Naive thymus-derived CD4-positive, alpha-beta T cell (primary cell): Measurements from ENCODE around the gene SLC7A6OS. TPM values are rescaled to one million over a fixed set of nuclear protein-coding genes. Genes with fewer than 3 reads are reported as not detected.
A peak's percentile ranks its signal among the peaks of the same experiment; 100 is the strongest.

Source experiments
- ATAC-seq: fragments of 150-1000 bp; cut with Tn5 transposase; 2 replicates; pipeline ENCODE4 v1.10.0; 2021; ENCODE audit warnings: mild to moderate bottlenecking, moderate library complexity
- CTCF ChIA-PET: fragments of 350-600 bp; sonication (Branson Sonifier 250); formaldehyde crosslinking; loops from one replicate; lab custom pipeline; 2021; ENCODE audit warnings: antibody characterized with exemption; lab: Charles Lee
- POLR2A ChIA-PET: fragments of 350-600 bp; sonication (Branson Sonifier 250); formaldehyde crosslinking; loops from one replicate; lab custom pipeline; 2021; ENCODE audit warnings: antibody characterized with exemption, inconsistent platforms; lab: Charles Lee
- DNase-seq, 9 donors: peaks; one replicate each; pipeline versions ENCODE4 v3.0.0 to v3.0.0-alpha.2; 2020 to 2022; ENCODE audit warnings: mixed read lengths in 1 of 9
- H3K27ac ChIP-seq: one replicate; pipeline ENCODE4 v1.7.0; 2013; ENCODE audit warnings: mild to moderate bottlenecking, low read depth, low read length, moderate library complexity
- H3K27me3 ChIP-seq, 2 donors: one replicate each; pipeline ENCODE4 v1.7.0; 2013; ENCODE audit warnings: low read length in 2 of 2, mild to moderate bottlenecking in 2 of 2, moderate library complexity in 2 of 2; ENCODE audit not compliant: control insufficient read depth in 2 of 2, insufficient read depth in 2 of 2
- H3K36me3 ChIP-seq, 3 experiments: 1 replicate in 2 of 3; 2 replicates in 1 of 3; pipeline ENCODE4 v1.7.0; 2013; ENCODE audit warnings: low read length in 3 of 3, mild to moderate bottlenecking in 3 of 3, moderate library complexity in 1 of 3; ENCODE audit not compliant: insufficient read depth in 3 of 3, control insufficient read depth in 2 of 3
- H3K4me1 ChIP-seq, 2 donors: one replicate each; pipeline ENCODE4 v1.7.0; 2013; ENCODE audit warnings: low read length in 2 of 2, mild to moderate bottlenecking in 2 of 2, moderate library complexity in 1 of 2; ENCODE audit not compliant: control insufficient read depth in 2 of 2, insufficient read depth in 2 of 2
- H3K4me3 ChIP-seq: 2 replicates; pipeline ENCODE4 v1.7.0; 2013; ENCODE audit warnings: mild to moderate bottlenecking, low read length
- H3K9me3 ChIP-seq, 3 experiments: 1 replicate in 2 of 3; 2 replicates in 1 of 3; pipeline ENCODE4 v1.7.0; 2013; ENCODE audit warnings: low read length in 3 of 3; ENCODE audit not compliant: control insufficient read depth in 2 of 3
- H3K27ac Mint-ChIP-seq, 9 donors: one replicate each; pipeline ENCODE4 v1.8.0; 2020 to 2022; ENCODE audit warnings: mixed read lengths in 9 of 9, mild to moderate bottlenecking in 8 of 9, moderate library complexity in 5 of 9, inconsistent platforms in 2 of 9
- H3K27me3 Mint-ChIP-seq, 5 donors: one replicate each; pipeline ENCODE4 v1.8.0; 2021 to 2022; ENCODE audit warnings: mixed read lengths in 5 of 5, mild to moderate bottlenecking in 1 of 5
- H3K36me3 Mint-ChIP-seq, 5 donors: one replicate each; pipeline ENCODE4 v1.8.0; 2020 to 2022; ENCODE audit warnings: mixed read lengths in 5 of 5, mild to moderate bottlenecking in 3 of 5, inconsistent platforms in 1 of 5
- H3K4me1 Mint-ChIP-seq, 7 donors: one replicate each; pipeline ENCODE4 v1.8.0; 2020 to 2022; ENCODE audit warnings: mixed read lengths in 7 of 7, mild to moderate bottlenecking in 3 of 7, inconsistent platforms in 1 of 7
- H3K4me3 Mint-ChIP-seq, 10 donors: one replicate each; pipeline ENCODE4 v1.8.0; 2020 to 2022; ENCODE audit warnings: mild to moderate bottlenecking in 10 of 10, mixed read lengths in 10 of 10, moderate library complexity in 6 of 10, inconsistent platforms in 2 of 10
- H3K9me3 Mint-ChIP-seq, 11 donors: one replicate each; pipeline ENCODE4 v1.8.0; 2020 to 2022; ENCODE audit warnings: mixed read lengths in 11 of 11, mild to moderate bottlenecking in 4 of 11, inconsistent platforms in 1 of 11, moderate library complexity in 1 of 11
- intact Hi-C, 2 donors: fragments of 100-400 bp; cut with micrococcal nuclease; formaldehyde crosslinking; loops; one replicate each; pipeline ENCODE4 v1.15.1; 2023
- polyA plus RNA-seq, 2 donors: library from polyadenylated mRNA; unstranded; fragments of 300-500 nt; fragmentation: Illumina TruSeq; gene quantifications; one replicate each; pipeline ENCODE4 v1.2.3, GENCODE V29; 2021
- total RNA-seq, 6 experiments: library from RNA in 5 of 6; stranded (reverse) in 5 of 6; gene quantifications; 1 replicate in 5 of 6; 2 replicates in 1 of 6; pipeline ENCODE4 v1.2.3 and lab custom pipeline; 2021 to 2026

The SLC7A6OS gene
- total and polyA plus RNA-seq, 7 experiments from 2014 or later: 22.1 to 50.3 (median 34.8) TPM

DNA sequence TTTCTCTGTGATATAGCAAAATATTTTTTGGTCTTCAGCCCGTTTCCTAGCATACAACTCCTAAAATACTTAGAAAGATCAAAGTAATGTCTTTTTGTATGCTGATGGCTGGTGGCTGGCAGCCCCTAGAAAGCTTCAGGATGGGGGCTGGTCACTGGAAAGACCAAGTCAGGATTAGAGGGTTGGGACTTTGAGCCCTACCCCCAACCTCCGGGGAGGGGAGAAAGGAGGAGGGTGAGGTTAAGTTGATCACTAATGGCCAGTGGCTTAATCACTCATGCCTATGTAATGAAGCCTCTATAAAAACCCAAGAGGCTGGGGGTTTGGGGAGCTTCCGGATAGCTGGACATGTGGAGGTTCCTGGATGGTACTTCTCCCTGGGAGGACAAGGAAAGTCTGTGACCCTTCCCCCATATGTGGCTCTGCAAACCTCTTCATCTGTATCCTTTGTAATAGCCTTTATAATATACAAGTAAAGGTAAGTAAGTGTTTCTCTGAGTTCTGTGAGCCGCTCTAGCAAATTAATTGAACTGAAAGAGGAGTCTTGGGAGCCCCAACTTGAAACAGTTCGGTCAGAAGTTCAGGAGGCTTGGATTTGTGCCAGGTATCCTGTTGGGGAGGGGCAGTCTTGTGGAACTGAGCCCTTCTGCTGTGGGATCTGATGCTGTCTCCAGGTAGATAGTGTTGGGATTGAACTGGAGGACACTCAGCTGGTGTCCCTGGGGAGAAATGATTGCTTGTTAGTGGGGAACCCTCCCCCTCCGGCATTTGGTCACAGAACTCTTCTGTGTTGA lies 42.9 kb downstream of the SLC7A6OS start:
- Histone ChIP-seq H3K9me3 (no peaks in the 10 kb centered on the region), H3K27me3 (no peaks in the 10 kb centered on the region), H3K4me3 (no peak overlapping the region), H3K36me3 (peaks cover 0 to 17% (median 0%) of the 10 kb centered on the region in 3 experiments), H3K27ac (peak overlapping the region; percentile 83), H3K4me1 (peaks cover 38 to 63% of the 10 kb centered on the region in 2 donors)
- intact Hi-C loops: no loop called here
- Mint-ChIP-seq H3K27ac (peak overlapping the region; percentile 66 to 98 (median 94)), H3K27me3 (no peaks in the 10 kb centered on the region), H3K4me3 (peak overlapping the region; percentile 48 to 100 (median 76)), H3K36me3 (peaks cover 0 to 28% (median 15%) of the 10 kb centered on the region in 5 donors), H3K4me1 (peaks cover 48 to 85% (median 77%) of the 10 kb centered on the region in 7 donors), H3K9me3 (no peaks in the 10 kb centered on the region)
- ChIA-PET POLR2A (interaction anchor here (0.8 to 25.4 kb wide), 8 partner anchors 9 to 103 kb away, joined by 3 to 531 read pairs (median 4); partner anchors contain the start of genes PRMT7 and SLC7A6OS), CTCF (interaction anchor here (0.8 to 2.1 kb wide), 2 partner anchors 16 to 61 kb away, joined by 4 to 6 read pairs; no protein-coding TSS in a partner anchor)
- ATAC-seq: no peak
- DNase-seq: no peak

DNA sequence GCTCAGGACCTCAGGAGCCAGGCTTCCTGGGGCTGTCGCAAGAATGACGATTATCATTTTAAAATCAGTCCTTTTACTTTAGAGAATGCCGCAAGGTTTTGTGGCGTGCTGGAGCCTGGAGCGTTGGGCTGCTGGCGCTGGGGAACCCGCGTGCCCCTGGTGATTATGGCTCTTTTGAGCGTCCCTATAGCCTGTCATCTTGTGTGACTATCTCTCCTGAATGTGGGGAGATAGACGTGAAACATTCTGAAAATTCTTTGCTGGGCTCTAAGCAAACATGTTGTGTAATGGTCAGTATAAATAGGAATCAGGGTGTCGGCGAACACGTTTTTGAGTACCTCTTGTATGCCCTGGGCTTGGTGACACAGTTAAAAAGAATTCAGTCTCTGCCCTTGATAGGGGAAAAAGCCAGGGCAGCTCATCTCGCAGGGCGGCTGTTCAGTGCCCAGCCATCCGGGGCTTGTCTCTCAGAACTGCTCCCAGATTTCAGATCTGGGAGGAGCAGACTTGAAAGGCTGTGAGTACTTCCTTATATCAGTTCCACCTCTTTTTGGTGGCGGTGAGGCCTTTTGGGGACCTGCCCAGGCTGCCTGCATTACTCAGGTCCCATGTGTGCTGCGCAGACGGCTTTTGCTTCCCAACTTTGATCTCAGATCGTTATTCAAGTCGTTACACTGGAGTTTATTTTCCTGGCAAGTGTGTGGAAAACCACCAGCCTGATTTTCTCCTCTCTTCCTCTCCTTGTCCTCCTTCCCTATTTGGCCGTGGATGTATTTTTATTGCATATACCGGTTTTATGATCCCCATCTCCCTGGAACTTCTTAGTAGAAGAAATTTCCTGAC lies 45.4 kb downstream of the SLC7A6OS start:
- H3K4me1 Mint-ChIP-seq: peaks cover 46 to 78% (median 65%) of the 10 kb centered on the region in 7 donors
- POLR2A ChIA-PET: interaction anchor here (1.7 to 25.4 kb wide), 6 partner anchors 9 to 46 kb away, joined by 5 to 531 read pairs (median 40); partner anchors contain the start of genes PRMT7 and SLC7A6OS
- H3K4me3 Mint-ChIP-seq: peak overlapping the region; percentile 93 to 100 (median 97)
- peak in 5 of 9 donors; percentile 25 to 76 (median 42) for DNase-seq
- H3K36me3 Mint-ChIP-seq: peaks cover 0 to 21% (median 14%) of the 10 kb centered on the region in 5 donors
- H3K9me3 ChIP-seq: no peaks in the 10 kb centered on the region
- H3K27me3 Mint-ChIP-seq: no peaks in the 10 kb centered on the region
- peak; percentile 21 for ATAC-seq
- CTCF ChIA-PET: interaction anchor here (0.6 to 9.0 kb wide), 3 partner anchors 19 to 121 kb away, joined by 3 to 317 read pairs (median 58); partner anchors contain the start of genes PRMT7 and SLC7A6OS
- H3K27ac Mint-ChIP-seq: peak overlapping the region; percentile 89 to 99 (median 97)
- no peaks in the 10 kb centered on the region for H3K27me3 ChIP-seq
- intact Hi-C loops: loop anchor here (1.0 kb wide), 2 partner anchors 10 to 21 kb away; no protein-coding TSS in a partner anchor
- H3K27ac ChIP-seq: peak overlapping the region; percentile 99
- H3K9me3 Mint-ChIP-seq: no peaks in the 10 kb centered on the region
- H3K4me1 ChIP-seq: peaks cover 31 to 48% of the 10 kb centered on the region in 2 donors
- peaks cover 0 to 12% (median 0%) of the 10 kb centered on the region in 3 experiments for H3K36me3 ChIP-seq
- peak overlapping the region; percentile 78 for H3K4me3 ChIP-seq

DNA sequence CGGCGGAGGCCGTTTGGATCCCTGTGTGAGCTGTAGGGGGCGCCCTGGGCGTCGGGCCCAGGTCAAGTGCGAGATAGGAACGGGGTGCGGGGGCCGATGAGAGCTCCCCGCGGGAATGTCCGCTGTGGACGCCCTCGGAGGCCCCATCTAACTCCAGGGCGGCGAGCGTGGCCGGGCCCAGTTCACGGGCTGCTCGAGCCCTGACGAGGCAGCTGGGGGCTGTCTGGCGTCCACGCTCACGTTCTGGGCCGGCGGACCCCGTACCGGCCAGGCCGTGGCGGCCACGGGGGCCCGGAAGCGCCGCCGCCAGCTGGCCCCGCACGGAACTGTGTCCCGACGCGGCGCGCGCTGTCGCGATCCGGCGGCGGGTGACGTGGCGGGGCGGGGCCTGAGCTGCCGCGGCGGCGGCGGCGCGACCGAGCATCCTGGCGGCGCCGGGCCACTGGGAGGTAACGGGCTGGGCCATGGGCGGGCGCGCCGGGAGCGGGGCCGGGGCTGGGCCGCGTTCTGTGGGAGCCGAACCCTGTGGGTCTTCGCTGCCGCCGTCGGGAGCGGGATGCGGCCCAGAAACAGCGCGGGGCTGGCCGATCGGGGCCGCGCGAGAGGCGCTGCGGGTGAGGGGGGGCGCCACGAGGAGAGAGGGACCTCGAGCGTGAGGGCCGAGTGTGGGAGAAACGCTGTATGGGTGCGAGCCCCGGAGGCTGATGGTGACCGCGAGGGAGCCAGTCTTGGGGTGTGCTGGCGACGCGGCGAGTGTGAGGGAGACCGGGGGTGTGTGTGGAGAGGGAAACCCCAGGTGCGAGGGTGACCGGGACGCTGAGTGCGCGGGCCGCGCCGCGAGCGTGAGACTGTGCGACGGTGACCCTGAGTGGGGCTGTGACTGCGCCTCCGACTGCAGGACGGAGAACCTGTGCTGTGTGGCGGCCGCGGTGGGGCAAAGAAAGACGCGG lies 46.3 kb downstream of the SLC7A6OS start, which contains the start of gene SLC7A6:
Gene SLC7A6, plus strand, starts transcription at position 399 of the 950 bp plus-strand sequence. CDS start 10,201 bp downstream, outside the sequence.
- Histone ChIP-seq H3K4me3 (peak within 1 kb of the TSS; percentile 78), H3K9me3 (no peaks in the 10 kb centered on the region), H3K27me3 (no peaks in the 10 kb centered on the region), H3K27ac (peak within 1 kb of the TSS; percentile 99), H3K36me3 (peaks cover 0 to 21% (median 0%) of the 10 kb centered on the region in 3 experiments), H3K4me1 (peaks cover 27 to 39% of the 10 kb centered on the region in 2 donors)
- Mint-ChIP-seq H3K9me3 (no peaks in the 10 kb centered on the region), H3K27ac (peak within 1 kb of the TSS; percentile 89 to 100 (median 98)), H3K36me3 (peaks cover 0 to 19% (median 13%) of the 10 kb centered on the region in 5 donors), H3K27me3 (no peaks in the 10 kb centered on the region), H3K4me3 (peak within 1 kb of the TSS; percentile 93 to 100 (median 97)), H3K4me1 (peaks cover 40 to 69% (median 56%) of the 10 kb centered on the region in 7 donors)
- POLR2A ChIA-PET: interaction anchor here (0.7 to 25.4 kb wide), 16 partner anchors 10 to 111 kb away, joined by 3 to 531 read pairs (median 6); partner anchors contain the start of genes PRMT7 and SLC7A6OS
- ATAC-seq: peak; percentile 83
- CTCF ChIA-PET: interaction anchor here (0.5 to 9.0 kb wide), 13 partner anchors 19 to 220 kb away, joined by 3 to 317 read pairs (median 4); partner anchors contain the start of genes PLA2G15, PRMT7 and SLC7A6OS
- intact Hi-C loops: loop anchor here (1.0 to 5.0 kb wide), 6 partner anchors 11 to 248 kb away; partner anchors contain the start of genes SLC7A6OS (in 2 of the 2), PLA2G15 (in 1 of the 2) and SMPD3 (in 1 of the 2)
- DNase-seq: peak; percentile 78 to 91 (median 84)

DNA sequence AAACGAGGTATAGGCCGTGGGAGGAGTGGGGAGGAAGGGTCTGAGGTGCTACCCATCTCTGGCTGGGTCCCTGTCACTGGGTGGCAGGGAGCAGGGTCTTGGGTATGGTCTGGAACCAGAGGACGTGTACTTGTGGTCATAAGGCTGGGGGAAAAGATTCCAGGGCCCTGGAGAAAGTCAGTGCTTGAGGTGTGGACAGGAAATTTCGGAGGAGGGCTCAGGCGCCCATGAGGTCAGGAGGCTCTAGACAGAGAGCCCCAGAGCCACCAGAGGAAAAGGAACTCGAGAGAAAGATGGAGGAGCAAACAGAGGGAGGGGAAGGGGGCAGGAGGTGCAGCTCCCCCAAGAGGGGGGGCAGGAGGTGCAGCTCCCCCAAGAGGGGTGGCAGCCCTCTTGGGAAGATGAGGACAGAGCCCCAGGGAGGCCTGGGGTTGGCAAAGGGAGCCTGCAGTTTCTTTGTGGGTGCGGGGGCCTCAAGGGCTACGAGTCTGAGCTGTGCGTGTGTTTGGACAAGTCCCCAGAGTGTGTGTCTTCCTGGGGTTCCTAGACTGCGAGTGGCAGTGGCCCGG lies 47.1 kb downstream of the SLC7A6OS start:
- Mint-ChIP-seq H3K4me1 (peaks cover 32 to 62% (median 50%) of the 10 kb centered on the region in 7 donors), H3K4me3 (peak overlapping the region; percentile 90 to 100 (median 96)), H3K27me3 (no peaks in the 10 kb centered on the region), H3K9me3 (no peaks in the 10 kb centered on the region), H3K27ac (peak overlapping the region; percentile 89 to 100 (median 98)), H3K36me3 (peaks cover 0 to 15% (median 8%) of the 10 kb centered on the region in 5 donors)
- H3K27ac ChIP-seq: peak overlapping the region; percentile 99
- POLR2A ChIA-PET: interaction anchor here (0.7 to 25.4 kb wide), 16 partner anchors 11 to 92 kb away, joined by 3 to 531 read pairs (median 6); partner anchors contain the start of genes PRMT7 and SLC7A6OS
- DNase-seq (no peak), ATAC-seq (no peak)
- H3K9me3 ChIP-seq: no peaks in the 10 kb centered on the region
- H3K27me3 ChIP-seq: no peaks in the 10 kb centered on the region
- H3K4me3 ChIP-seq: peak overlapping the region; percentile 78
- CTCF ChIA-PET: interaction anchor here (0.9 to 9.0 kb wide), 12 partner anchors 19 to 70 kb away, joined by 3 to 317 read pairs (median 4); partner anchors contain the start of genes PLA2G15, PRMT7 and SLC7A6OS
- peaks cover 0 to 28% (median 0%) of the 10 kb centered on the region in 3 experiments for H3K36me3 ChIP-seq
- intact Hi-C loops: loop anchor here (1.0 to 5.0 kb wide), 6 partner anchors 12 to 249 kb away; partner anchors contain the start of genes SLC7A6OS (in 2 of the 2), PLA2G15 (in 1 of the 2) and SMPD3 (in 1 of the 2)
- H3K4me1 ChIP-seq: peaks cover 22 to 32% of the 10 kb centered on the region in 2 donors
